Body of pancreas (tissue), 4 donors: ENCODE data around the gene MON1A.

Experiments used
- CTCF ChIP-seq, 7 experiments: fragments of 450-650 bp in 4 of 7; fragments of 200-600 bp in 3 of 7; sonication (generic) in 3 of 7; IDR thresholded peaks; one replicate each; pipeline ENCODE4 v1.5.1; 2016 to 2019; ENCODE audit warnings: antibody characterized with exemption in 7 of 7
- POLR2A ChIP-seq, 3 donors: fragments of 450-650 bp; IDR thresholded peaks; one replicate each; pipeline ENCODE4 v1.6.1; 2016; ENCODE audit warnings: antibody characterized with exemption in 3 of 3, mild to moderate bottlenecking in 2 of 3

GRCh38 chr3:49868862-49869466 is 60.6 kb downstream of the MON1A start:
- TF ChIP-seq CTCF (IDR thresholded peaks at IDR 0.05), result no peak
- TF ChIP-seq POLR2A (IDR thresholded peaks at IDR 0.05), result no peak
